Measurements from ENCODE around the gene CHCHD4. TPM values are rescaled to one million over a fixed set of nuclear protein-coding genes. Genes with fewer than 3 reads are reported as not detected.

CHCHD4 gene
- total and polyA plus RNA-seq, 10 of the 15 experiments (the other 5 are each of a cell fraction or from before 2014, with no cell fraction given), result 21.0 to 46.8 (median 29.0) TPM

DNA sequence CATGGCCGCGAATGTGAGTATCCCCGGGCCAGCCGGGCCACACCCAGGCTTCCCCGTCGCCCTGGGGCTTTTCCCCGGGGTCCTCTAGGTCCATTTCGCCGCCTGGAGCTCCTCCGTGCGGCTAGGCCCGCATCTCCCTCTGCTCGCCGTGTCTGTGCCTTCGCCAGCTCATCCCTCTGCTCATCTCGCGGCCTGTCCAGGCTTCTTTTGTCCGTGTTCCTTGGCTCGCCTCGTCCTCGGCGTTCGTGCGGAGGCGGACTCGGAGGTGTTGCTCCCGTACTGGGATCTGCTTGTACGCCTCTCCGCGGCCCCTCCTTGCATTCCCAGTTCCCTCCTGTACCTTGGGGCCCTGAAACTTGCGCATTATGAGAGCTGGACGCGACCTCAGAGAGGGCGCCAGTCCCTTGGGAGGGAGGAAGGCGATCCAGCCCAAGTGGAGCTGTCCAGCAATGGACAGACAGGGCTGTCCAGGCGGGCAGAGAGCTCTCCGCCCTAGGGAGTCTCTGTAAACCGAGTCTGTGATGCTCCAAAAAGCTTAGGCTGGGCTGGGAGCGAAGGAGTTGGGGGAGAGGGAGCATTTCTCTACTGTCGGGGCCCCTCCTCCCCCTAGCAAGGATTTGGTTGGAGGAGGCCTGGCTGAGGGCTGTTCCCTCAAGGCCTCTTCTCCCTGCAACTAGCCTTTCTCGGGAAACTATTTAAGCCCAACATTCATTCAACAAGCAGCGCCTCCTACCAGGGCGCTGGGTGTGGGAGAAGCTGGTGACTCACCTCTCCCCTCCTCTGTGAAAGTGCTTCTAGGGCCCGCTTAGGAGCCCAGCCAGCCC lies 735 bp upstream of the CHCHD4 start (continued):
- TF ChIP-seq, protein P1, sequence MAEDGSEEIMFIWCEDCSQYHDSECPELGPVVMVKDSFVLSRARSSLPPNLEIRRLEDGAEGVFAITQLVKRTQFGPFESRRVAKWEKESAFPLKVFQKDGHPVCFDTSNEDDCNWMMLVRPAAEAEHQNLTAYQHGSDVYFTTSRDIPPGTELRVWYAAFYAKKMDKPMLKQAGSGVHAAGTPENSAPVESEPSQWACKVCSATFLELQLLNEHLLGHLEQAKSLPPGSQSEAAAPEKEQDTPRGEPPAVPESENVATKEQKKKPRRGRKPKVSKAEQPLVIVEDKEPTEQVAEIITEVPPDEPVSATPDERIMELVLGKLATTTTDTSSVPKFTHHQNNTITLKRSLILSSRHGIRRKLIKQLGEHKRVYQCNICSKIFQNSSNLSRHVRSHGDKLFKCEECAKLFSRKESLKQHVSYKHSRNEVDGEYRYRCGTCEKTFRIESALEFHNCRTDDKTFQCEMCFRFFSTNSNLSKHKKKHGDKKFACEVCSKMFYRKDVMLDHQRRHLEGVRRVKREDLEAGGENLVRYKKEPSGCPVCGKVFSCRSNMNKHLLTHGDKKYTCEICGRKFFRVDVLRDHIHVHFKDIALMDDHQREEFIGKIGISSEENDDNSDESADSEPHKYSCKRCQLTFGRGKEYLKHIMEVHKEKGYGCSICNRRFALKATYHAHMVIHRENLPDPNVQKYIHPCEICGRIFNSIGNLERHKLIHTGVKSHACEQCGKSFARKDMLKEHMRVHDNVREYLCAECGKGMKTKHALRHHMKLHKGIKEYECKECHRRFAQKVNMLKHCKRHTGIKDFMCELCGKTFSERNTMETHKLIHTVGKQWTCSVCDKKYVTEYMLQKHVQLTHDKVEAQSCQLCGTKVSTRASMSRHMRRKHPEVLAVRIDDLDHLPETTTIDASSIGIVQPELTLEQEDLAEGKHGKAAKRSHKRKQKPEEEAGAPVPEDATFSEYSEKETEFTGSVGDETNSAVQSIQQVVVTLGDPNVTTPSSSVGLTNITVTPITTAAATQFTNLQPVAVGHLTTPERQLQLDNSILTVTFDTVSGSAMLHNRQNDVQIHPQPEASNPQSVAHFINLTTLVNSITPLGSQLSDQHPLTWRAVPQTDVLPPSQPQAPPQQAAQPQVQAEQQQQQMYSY (CRISPR knock-in tag; IDR thresholded peaks at IDR 0.05), result no peak
- TF ChIP-seq EP300 (IDR thresholded peaks at IDR 0.05; ENCODE audit: borderline replicate concordance in 1 of 2, control insufficient read depth in 1 of 2, low read depth in 2 of 2, low read length in 2 of 2), result no peak
- TF ChIP-seq ZZZ3 (IDR thresholded peaks at IDR 0.05; ENCODE audit: control insufficient read depth, insufficient read length, low read depth), result no peak
- TF ChIP-seq POLR2AphosphoS2 (IDR thresholded peaks at IDR 0.05; ENCODE audit: low read depth, low read length), result no peak
- no peak for TF ChIP-seq EZH2 (IDR thresholded peaks at IDR 0.05; ENCODE audit: borderline replicate concordance, control insufficient read depth, low read depth, low read length)
- TF ChIP-seq, protein P2, sequence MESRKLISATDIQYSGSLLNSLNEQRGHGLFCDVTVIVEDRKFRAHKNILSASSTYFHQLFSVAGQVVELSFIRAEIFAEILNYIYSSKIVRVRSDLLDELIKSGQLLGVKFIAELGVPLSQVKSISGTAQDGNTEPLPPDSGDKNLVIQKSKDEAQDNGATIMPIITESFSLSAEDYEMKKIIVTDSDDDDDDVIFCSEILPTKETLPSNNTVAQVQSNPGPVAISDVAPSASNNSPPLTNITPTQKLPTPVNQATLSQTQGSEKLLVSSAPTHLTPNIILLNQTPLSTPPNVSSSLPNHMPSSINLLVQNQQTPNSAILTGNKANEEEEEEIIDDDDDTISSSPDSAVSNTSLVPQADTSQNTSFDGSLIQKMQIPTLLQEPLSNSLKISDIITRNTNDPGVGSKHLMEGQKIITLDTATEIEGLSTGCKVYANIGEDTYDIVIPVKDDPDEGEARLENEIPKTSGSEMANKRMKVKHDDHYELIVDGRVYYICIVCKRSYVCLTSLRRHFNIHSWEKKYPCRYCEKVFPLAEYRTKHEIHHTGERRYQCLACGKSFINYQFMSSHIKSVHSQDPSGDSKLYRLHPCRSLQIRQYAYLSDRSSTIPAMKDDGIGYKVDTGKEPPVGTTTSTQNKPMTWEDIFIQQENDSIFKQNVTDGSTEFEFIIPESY (IDR thresholded peaks at IDR 0.05), result no peak
- no peak for TF ChIP-seq TCF12 (IDR thresholded peaks at IDR 0.05; ENCODE audit: low read depth, low read length)
- no peak for TF ChIP-seq GABPA (IDR thresholded peaks at IDR 0.05; ENCODE audit: low read depth)
- TF ChIP-seq, protein P3, sequence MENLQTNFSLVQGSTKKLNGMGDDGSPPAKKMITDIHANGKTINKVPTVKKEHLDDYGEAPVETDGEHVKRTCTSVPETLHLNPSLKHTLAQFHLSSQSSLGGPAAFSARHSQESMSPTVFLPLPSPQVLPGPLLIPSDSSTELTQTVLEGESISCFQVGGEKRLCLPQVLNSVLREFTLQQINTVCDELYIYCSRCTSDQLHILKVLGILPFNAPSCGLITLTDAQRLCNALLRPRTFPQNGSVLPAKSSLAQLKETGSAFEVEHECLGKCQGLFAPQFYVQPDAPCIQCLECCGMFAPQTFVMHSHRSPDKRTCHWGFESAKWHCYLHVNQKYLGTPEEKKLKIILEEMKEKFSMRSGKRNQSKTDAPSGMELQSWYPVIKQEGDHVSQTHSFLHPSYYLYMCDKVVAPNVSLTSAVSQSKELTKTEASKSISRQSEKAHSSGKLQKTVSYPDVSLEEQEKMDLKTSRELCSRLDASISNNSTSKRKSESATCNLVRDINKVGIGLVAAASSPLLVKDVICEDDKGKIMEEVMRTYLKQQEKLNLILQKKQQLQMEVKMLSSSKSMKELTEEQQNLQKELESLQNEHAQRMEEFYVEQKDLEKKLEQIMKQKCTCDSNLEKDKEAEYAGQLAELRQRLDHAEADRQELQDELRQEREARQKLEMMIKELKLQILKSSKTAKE (IDR thresholded peaks at IDR 0.05; ENCODE audit: low read depth, poor library complexity, severe bottlenecking), result no peak
- no peak for TF ChIP-seq ZSCAN29 (IDR thresholded peaks at IDR 0.05)
- TF ChIP-seq ASH2L (IDR thresholded peaks at IDR 0.05; ENCODE audit: borderline replicate concordance, low read depth), result no peak
- no peak for TF ChIP-seq FOXM1 (IDR thresholded peaks at IDR 0.05; ENCODE audit: low read depth, low read length)
- no peak for TF ChIP-seq WRNIP1 (IDR thresholded peaks at IDR 0.05; ENCODE audit: borderline replicate concordance, low read depth, low read length)
- TF ChIP-seq DPF2 (IDR thresholded peaks at IDR 0.05), result no peak
- TF ChIP-seq EED (IDR thresholded peaks at IDR 0.05; ENCODE audit: low read depth), result no peak
- no peak for TF ChIP-seq RBBP5 (conservative IDR thresholded peaks at IDR 0.05)
- TF ChIP-seq NR2C2 (IDR thresholded peaks at IDR 0.05; ENCODE audit: borderline replicate concordance, control insufficient read depth, insufficient read length, low read depth), result no peak

Data from GM12878 (cell line).